ENCODE measurements around the gene OTOF.
A peak's percentile ranks its signal among the peaks of the same experiment; 100 is the strongest.

OTOF gene

GRCh38 chr2:26477911-26478253 is at the start of gene OTOF:
TSS of gene OTOF (minus strand) at chr2:26478124.
- peak in 2 of 42 donors; percentile 23 to 46 for DNase-seq
- intact Hi-C loops (cut with DNase I): no loop called here

GRCh38 chr2:26526589-26526988 is 48.7 kb upstream of the OTOF start:
- intact Hi-C loops (cut with DNase I): no loop called here
- DNase-seq: no peak

- no peak for DNase-seq
- intact Hi-C loops (cut with DNase I): no loop called here
These were observed 48.2 kb upstream of the OTOF start for GRCh38 chr2:26526105-26526504.

- no peak for DNase-seq
- intact Hi-C loops (cut with DNase I): no loop called here
These were observed 45.8 kb upstream of the OTOF start for GRCh38 chr2:26523750-26524149.

GRCh38 chr2:26522751-26523171 is 44.8 kb upstream of the OTOF start:
- no peak for DNase-seq
- intact Hi-C loops (cut with DNase I): no loop called here

- intact Hi-C loops (cut with DNase I): no loop called here
- no peak for DNase-seq
These were observed 44.4 kb upstream of the OTOF start for GRCh38 chr2:26522325-26522724.

- intact Hi-C loops (cut with DNase I): no loop called here
- DNase-seq: no peak
These were observed 43.9 kb upstream of the OTOF start for GRCh38 chr2:26521913-26522180.

GRCh38 chr2:26521054-26521912 is 43.4 kb upstream of the OTOF start:
- intact Hi-C loops (cut with DNase I): no loop called here
- peak in 34 of 42 donors; percentile 14 to 73 (median 39) for DNase-seq

- no peak for DNase-seq
- intact Hi-C loops (cut with DNase I): no loop called here
These were observed 42.2 kb upstream of the OTOF start for GRCh38 chr2:26520148-26520449.

- intact Hi-C loops (cut with DNase I): no loop called here
- no peak for DNase-seq
These were observed 41.6 kb upstream of the OTOF start for GRCh38 chr2:26519396-26520147.

GRCh38 chr2:26516781-26517180 is 38.9 kb upstream of the OTOF start:
- DNase-seq: no peak

GRCh38 chr2:26516246-26516645 is 38.3 kb upstream of the OTOF start:
- DNase-seq: no peak
- intact Hi-C loops (cut with DNase I): no loop called here

More at GRCh38 chr2:26516781-26517180, 38.9 kb upstream of the OTOF start:
- intact Hi-C loops (cut with DNase I): no loop called here

- intact Hi-C loops (cut with DNase I): no loop called here
- no peak for DNase-seq
These were observed 37.8 kb upstream of the OTOF start for GRCh38 chr2:26515771-26516170.

GRCh38 chr2:26514045-26514444 is 36.1 kb upstream of the OTOF start:
- intact Hi-C loops (cut with DNase I): no loop called here
- DNase-seq: no peak

GRCh38 chr2:26513261-26513660 is 35.3 kb upstream of the OTOF start:
- intact Hi-C loops (cut with DNase I): no loop called here
- DNase-seq: no peak

GRCh38 chr2:26511466-26511865 is 33.5 kb upstream of the OTOF start:
- intact Hi-C loops (cut with DNase I): no loop called here
- no peak for DNase-seq

- intact Hi-C loops (cut with DNase I): no loop called here
- DNase-seq: no peak
These were observed 32.5 kb upstream of the OTOF start for GRCh38 chr2:26510344-26510973.

- peak; percentile 16 to 92 (median 64) for DNase-seq
- intact Hi-C loops (cut with DNase I): loop anchor here (10.0 kb wide), 1 partner anchor 66 kb away; no protein-coding TSS in a partner anchor
These were observed 31.2 kb upstream of the OTOF start for GRCh38 chr2:26509141-26509540.

- no peak for DNase-seq
- intact Hi-C loops (cut with DNase I): loop anchor here (10.0 kb wide), 1 partner anchor 67 kb away; no protein-coding TSS in a partner anchor
These were observed 30.0 kb upstream of the OTOF start for GRCh38 chr2:26507932-26508331.

- intact Hi-C loops (cut with DNase I): loop anchor here (10.0 kb wide), 1 partner anchor 68 kb away; no protein-coding TSS in a partner anchor
- no peak for DNase-seq
These were observed 29.2 kb upstream of the OTOF start for GRCh38 chr2:26507088-26507487.

Measured in head of caudate nucleus (tissue), 42 donors.